PC-3 (cell line): ENCODE measurements around the gene MNT. TPM values are rescaled to one million over a fixed set of nuclear protein-coding genes. Genes with fewer than 3 reads are reported as not detected.

Source experiments
- ATAC-seq: fragments of 200-7000 bp; cut with Tn5 transposase; 2 replicates; pipeline ENCODE4 v1.9.1; 2020; ENCODE audit warnings: mild to moderate bottlenecking, moderate library complexity
- BruUV-seq: library from RNA; stranded (reverse); fragments of 400-500 nt; replicated peaks from 2 replicates; lab custom pipeline; 2021; lab: Mats Ljungman, UMichigan
- CTCF ChIA-PET: fragments of 300-600 bp; sonication (Branson Sonifier 250); formaldehyde crosslinking; loops from one replicate; lab custom pipeline; 2022; ENCODE audit warnings: antibody characterized with exemption; lab: Charles Lee
- POLR2A ChIA-PET: fragments of 300-600 bp; sonication (Branson Sonifier 250); formaldehyde crosslinking; loops from one replicate; lab custom pipeline; 2022; ENCODE audit warnings: antibody characterized with exemption; ENCODE audit not compliant: unreplicated experiment; lab: Charles Lee
- DNase-seq: peaks from one replicate; pipeline ENCODE4 v3.0.0-alpha.2; 2015
- H2AFZ ChIP-seq: fragments of 300-600 bp; sonication (generic); 2 replicates; pipeline ENCODE4 v1.6.0; 2016; ENCODE audit warnings: antibody characterized with exemption, low read length
- H3F3A ChIP-seq: fragments of 300-600 bp; sonication (generic); one replicate; pipeline ENCODE4 v1.6.0; 2017; ENCODE audit warnings: antibody characterized with exemption, low read length, control low read depth, mild to moderate bottlenecking; ENCODE audit not compliant: unreplicated experiment
- H3K27ac ChIP-seq: fragments of 300-600 bp; sonication (generic); 2 replicates; pipeline ENCODE4 v1.5.1; 2016; ENCODE audit warnings: mild to moderate bottlenecking, low read length
- H3K27me3 ChIP-seq: fragments of 300-600 bp; sonication (generic); 2 replicates; pipeline ENCODE4 v1.6.1; 2016; ENCODE audit warnings: low read length, mixed read lengths
- H3K36me3 ChIP-seq: fragments of 300-600 bp; sonication (generic); 2 replicates; pipeline ENCODE4 v1.6.1; 2016; ENCODE audit warnings: low read depth, mixed run types, low read length, mixed read lengths
- H3K4me1 ChIP-seq: fragments of 300-600 bp; sonication (generic); 2 replicates; pipeline ENCODE4 v1.5.1; 2016; ENCODE audit warnings: low read length; ENCODE audit not compliant: insufficient read depth
- H3K4me2 ChIP-seq: fragments of 300-600 bp; sonication (generic); 2 replicates; pipeline ENCODE4 v1.6.0; 2016; ENCODE audit warnings: low read length
- H3K4me3 ChIP-seq: fragments of 300-600 bp; sonication (generic); 2 replicates; pipeline ENCODE4 v1.5.1; 2016; ENCODE audit warnings: mild to moderate bottlenecking, low read length, mixed read lengths
- H3K79me2 ChIP-seq: fragments of 300-600 bp; sonication (generic); 2 replicates; pipeline ENCODE4 v1.6.1; 2017; ENCODE audit warnings: low read length, mixed read lengths
- H3K9ac ChIP-seq: fragments of 300-600 bp; sonication (generic); 2 replicates; pipeline ENCODE4 v1.6.0; 2016; ENCODE audit warnings: mild to moderate bottlenecking, low read length
- H3K9me2 ChIP-seq: fragments of 300-600 bp; sonication (generic); replicated peaks from 2 replicates; pipeline ENCODE4 v1.6.1; 2016; ENCODE audit warnings: mixed run types, low read length, mixed read lengths
- H3K9me3 ChIP-seq: fragments of 300-600 bp; sonication (generic); 2 replicates; pipeline ENCODE4 v1.6.1; 2016; ENCODE audit warnings: low read length, mixed read lengths
- H4K20me1 ChIP-seq: fragments of 300-600 bp; sonication (generic); 2 replicates; pipeline ENCODE4 v1.6.1; 2016; ENCODE audit warnings: low read length, mixed read lengths
- CTCF ChIP-seq: fragments of 300-600 bp; sonication (generic); conservative IDR thresholded peaks from 2 replicates; pipeline ENCODE4 v1.5.1; 2017; ENCODE audit warnings: antibody characterized with exemption, low read depth, mild to moderate bottlenecking, low read length
- EZH2 ChIP-seq: fragments of 300-600 bp; sonication (generic); IDR thresholded peaks from one replicate; pipeline ENCODE4 v1.6.1; 2017; ENCODE audit warnings: antibody characterized with exemption, mild to moderate bottlenecking, low read length; ENCODE audit not compliant: unreplicated experiment
- EZH2phosphoT487 ChIP-seq: fragments of 300-600 bp; sonication (generic); IDR thresholded peaks from 2 replicates; pipeline ENCODE4 v1.6.1; 2018; ENCODE audit warnings: mild to moderate bottlenecking, antibody characterized with exemption, low read length, borderline replicate concordance
- intact Hi-C: fragments of 100-400 bp; cut with micrococcal nuclease; formaldehyde crosslinking; loops from 2 replicates; pipeline ENCODE4 v1.9.0; 2023
- total RNA-seq: library from RNA; depleted of rRNA; stranded (reverse); fragments of >200 nt; gene quantifications from 2 replicates; pipeline ENCODE4 v1.2.3, GENCODE V29; 2014

MNT gene
- total RNA-seq, 1 experiment from 2014 or later, result 19.1 TPM

- Histone ChIP-seq H3K4me2 (no peak overlapping the region), H3K9me2 (no peaks in the 10 kb centered on the region), H3K9me3 (no peaks in the 10 kb centered on the region), H3K4me1 (no peaks in the 10 kb centered on the region), H3K27ac (no peak overlapping the region), H2AFZ (no peak overlapping the region), H4K20me1 (no peaks in the 10 kb centered on the region), H3K79me2 (no peaks in the 10 kb centered on the region), H3K9ac (no peak overlapping the region), H3F3A (no peaks in the 10 kb centered on the region), H3K4me3 (no peak overlapping the region), H3K27me3 (no peaks in the 10 kb centered on the region), H3K36me3 (no peaks in the 10 kb centered on the region)
- POLR2A ChIA-PET, result no interaction called here
- intact Hi-C loops, result no loop called here
- no peak; the same call in 1 of the 2 replicates for ATAC-seq
- CTCF ChIA-PET, result no interaction called here
- no peak for DNase-seq
- TF ChIP-seq CTCF (0 out of 2 replicates have a peak, but pooled peaks have one; percentile 13), EZH2 (no peak)
- no TSS peak for BruUV-seq
Measured at GRCh38 chr17:2369551-2370210, 31.2 kb downstream of the MNT start.

- H3K9me2 ChIP-seq, result no peaks in the 10 kb centered on the region
- H3K9ac ChIP-seq, result no peak overlapping the region
- intact Hi-C loops, result no loop called here
- no peak for TF ChIP-seq EZH2
- TF ChIP-seq CTCF, result no peak
- no peak for TF ChIP-seq EZH2phosphoT487
- no peak overlapping the region for H2AFZ ChIP-seq
- ChIA-PET CTCF (no interaction called here), POLR2A (no interaction called here)
- H3K4me3 ChIP-seq, result no peak overlapping the region
- DNase-seq, result no peak
- H3K27ac ChIP-seq, result no peak overlapping the region
- no peaks in the 10 kb centered on the region for H4K20me1 ChIP-seq
- no TSS peak for BruUV-seq
- H3K79me2 ChIP-seq, result no peaks in the 10 kb centered on the region
- no peaks in the 10 kb centered on the region for H3K36me3 ChIP-seq
- no peak for ATAC-seq
- H3F3A ChIP-seq, result no peaks in the 10 kb centered on the region
- H3K9me3 ChIP-seq, result no peaks in the 10 kb centered on the region
- no peaks in the 10 kb centered on the region for H3K27me3 ChIP-seq
- no peaks in the 10 kb centered on the region for H3K4me1 ChIP-seq
- no peak overlapping the region for H3K4me2 ChIP-seq
Measured at GRCh38 chr17:2369039-2369438, 31.8 kb downstream of the MNT start.

- Histone ChIP-seq H3K79me2 (no peaks in the 10 kb centered on the region), H3K36me3 (no peaks in the 10 kb centered on the region), H3K27ac (no peak overlapping the region), H3K4me2 (no peak overlapping the region), H3K4me3 (no peak overlapping the region), H4K20me1 (no peaks in the 10 kb centered on the region), H3K9me3 (no peaks in the 10 kb centered on the region), H2AFZ (no peak overlapping the region), H3K27me3 (no peaks in the 10 kb centered on the region), H3F3A (no peaks in the 10 kb centered on the region), H3K9ac (no peak overlapping the region), H3K9me2 (no peaks in the 10 kb centered on the region), H3K4me1 (no peaks in the 10 kb centered on the region)
- TF ChIP-seq EZH2phosphoT487 (no peak), CTCF (no peak), EZH2 (no peak)
- POLR2A ChIA-PET, result no interaction called here
- ATAC-seq (no peak), DNase-seq (no peak)
- intact Hi-C loops, result no loop called here
- BruUV-seq, result no TSS peak
- CTCF ChIA-PET, result no interaction called here
Measured at GRCh38 chr17:2368359-2368758, 32.5 kb downstream of the MNT start.
